Measurements from ENCODE around the gene NAIF1.
"Not testable (repeated sequence)": the region's sequence is repeated elsewhere in the genome, so short reads cannot be mapped to it uniquely, and the experiment has no call there.

Gene NAIF1

DNA sequence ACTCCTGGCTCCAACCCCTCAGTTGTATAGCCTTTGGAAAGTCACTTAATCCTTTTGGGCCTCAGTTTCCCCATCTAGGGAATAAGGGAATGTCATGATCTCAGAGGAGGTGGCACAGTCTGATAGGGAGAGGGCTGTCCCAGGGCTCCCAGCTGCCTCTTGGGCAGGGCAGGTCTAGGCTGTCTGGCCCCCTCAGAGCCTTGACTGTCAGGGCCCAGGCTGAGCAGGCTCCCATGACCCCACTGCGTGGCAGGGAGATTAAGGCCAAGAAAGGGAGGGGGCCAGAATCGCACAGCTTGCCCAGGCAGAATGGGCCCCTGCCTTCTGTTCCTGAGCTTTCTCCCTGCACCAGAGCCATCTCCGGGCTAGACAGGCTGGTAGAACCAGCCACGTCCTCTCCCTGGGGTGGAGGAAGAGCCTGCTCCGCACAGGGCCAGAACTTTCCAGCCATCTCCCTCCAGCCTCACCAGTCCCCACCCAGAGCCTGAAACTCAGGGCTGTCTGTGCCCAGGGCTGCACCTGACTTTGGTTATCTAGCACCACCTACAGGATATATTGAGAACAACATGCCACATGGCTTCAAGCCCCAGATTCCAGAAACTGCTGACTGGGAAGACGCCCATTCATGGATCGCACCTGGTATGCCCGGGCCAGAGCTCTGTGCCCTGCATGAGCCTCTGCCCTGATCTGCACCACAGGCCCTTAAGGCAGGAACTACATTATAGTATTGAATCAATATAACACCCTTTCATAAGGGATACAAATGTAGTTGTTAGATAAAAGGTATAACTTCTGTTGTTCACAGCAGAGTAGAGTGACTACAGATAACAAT is 32.1 kb downstream of the NAIF1 start:
- Histone ChIP-seq H3K27me3 (ENCODE audit: insufficient read depth, low read length) (no peaks in the 10 kb centered on the region), H3K4me3 (ENCODE audit: low read length) (no peak overlapping the region), H3K9me3 (ENCODE audit: low read length) (no peaks in the 10 kb centered on the region), H3K36me3 (ENCODE audit: insufficient read depth, low read length) (no peaks in the 10 kb centered on the region), H3K4me1 (ENCODE audit: insufficient read depth, low read length) (no peaks in the 10 kb centered on the region), H2AFZ (ENCODE audit: low read depth, low read length) (no peak overlapping the region)

- no peak overlapping the region for H3K4me3 ChIP-seq (ENCODE audit: low read length)
- H2AFZ ChIP-seq (ENCODE audit: low read depth, low read length): no peak overlapping the region
- H3K36me3 ChIP-seq (ENCODE audit: insufficient read depth, low read length): no peaks in the 10 kb centered on the region
- H3K9me3 ChIP-seq (ENCODE audit: low read length): no peaks in the 10 kb centered on the region
- no peaks in the 10 kb centered on the region for H3K4me1 ChIP-seq (ENCODE audit: insufficient read depth, low read length)
- no peaks in the 10 kb centered on the region for H3K27me3 ChIP-seq (ENCODE audit: insufficient read depth, low read length)
Observed at GRCh38 chr9:128033609-128034008, 33.5 kb downstream of the NAIF1 start.

DNA sequence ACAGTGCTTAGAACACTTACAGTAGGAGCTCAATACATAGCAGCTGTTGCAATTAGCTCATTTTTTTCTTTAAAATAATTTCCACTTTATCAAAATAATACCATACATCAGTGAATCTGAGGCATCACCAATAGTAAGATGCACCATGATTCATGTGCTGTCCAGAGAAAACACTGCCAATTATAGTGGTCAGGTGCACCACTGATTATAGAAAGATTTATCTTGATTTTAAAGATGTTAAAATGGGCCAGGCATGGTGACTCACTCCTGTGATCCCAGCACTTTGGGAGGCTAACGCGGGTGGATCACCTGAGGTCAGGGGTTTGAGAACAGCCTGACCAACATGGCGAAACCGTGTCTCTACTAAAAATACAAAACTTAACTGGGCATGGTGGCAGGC is 39.4 kb downstream of the NAIF1 start:
- no peak overlapping the region for H2AFZ ChIP-seq (ENCODE audit: low read depth, low read length)
- H3K36me3 ChIP-seq (ENCODE audit: insufficient read depth, low read length): no peaks in the 10 kb centered on the region
- no peaks in the 10 kb centered on the region for H3K9me3 ChIP-seq (ENCODE audit: low read length)
- peaks cover 2% of the 10 kb centered on the region for H3K27me3 ChIP-seq (ENCODE audit: insufficient read depth, low read length)
- H3K4me3 ChIP-seq (ENCODE audit: low read length): no peak overlapping the region
- H3K4me1 ChIP-seq (ENCODE audit: insufficient read depth, low read length): no peaks in the 10 kb centered on the region

- no peaks in the 10 kb centered on the region for H3K36me3 ChIP-seq (ENCODE audit: insufficient read depth, low read length)
- H3K27me3 ChIP-seq (ENCODE audit: insufficient read depth, low read length): peaks cover 7% of the 10 kb centered on the region
- H2AFZ ChIP-seq (ENCODE audit: low read depth, low read length): no peak overlapping the region
- H3K9me3 ChIP-seq (ENCODE audit: low read length): no peaks in the 10 kb centered on the region
- no peaks in the 10 kb centered on the region for H3K4me1 ChIP-seq (ENCODE audit: insufficient read depth, low read length)
- no peak overlapping the region for H3K4me3 ChIP-seq (ENCODE audit: low read length)
Observed at GRCh38 chr9:128026773-128027541, 40.2 kb downstream of the NAIF1 start.

- Histone ChIP-seq H2AFZ (ENCODE audit: low read depth, low read length) (no peak overlapping the region), H3K4me1 (ENCODE audit: insufficient read depth, low read length) (no peaks in the 10 kb centered on the region), H3K36me3 (ENCODE audit: insufficient read depth, low read length) (no peaks in the 10 kb centered on the region), H3K4me3 (ENCODE audit: low read length) (no peak overlapping the region), H3K9me3 (ENCODE audit: low read length) (no peaks in the 10 kb centered on the region), H3K27me3 (ENCODE audit: insufficient read depth, low read length) (peaks cover 7% of the 10 kb centered on the region)
Observed at GRCh38 chr9:128026255-128026772, 40.8 kb downstream of the NAIF1 start.

DNA sequence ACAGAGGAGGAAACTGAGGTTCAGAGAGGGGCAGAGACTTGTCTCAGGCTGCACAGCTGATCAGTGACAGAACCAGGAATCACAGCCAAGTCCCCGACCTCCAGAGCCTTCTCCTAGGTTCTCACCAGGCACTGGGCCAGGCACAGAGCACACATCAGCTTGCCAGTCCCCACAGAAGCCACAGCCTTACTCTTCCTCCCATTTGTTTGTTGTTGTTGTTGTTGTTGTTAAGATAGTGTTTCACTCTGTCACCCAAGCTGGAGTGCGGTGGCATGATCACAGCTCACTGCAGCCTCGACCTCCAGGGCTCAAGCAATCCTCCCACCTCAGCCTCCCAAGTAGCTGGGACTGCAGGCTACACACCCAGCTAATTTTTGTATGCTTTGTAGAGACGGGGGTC is 41.4 kb downstream of the NAIF1 start:
- Histone ChIP-seq H3K4me3 (ENCODE audit: low read length) (no peak overlapping the region), H3K4me1 (ENCODE audit: insufficient read depth, low read length) (no peaks in the 10 kb centered on the region), H2AFZ (ENCODE audit: low read depth, low read length) (no peak overlapping the region), H3K36me3 (ENCODE audit: insufficient read depth, low read length) (no peaks in the 10 kb centered on the region), H3K27me3 (ENCODE audit: insufficient read depth, low read length) (peaks cover 7% of the 10 kb centered on the region), H3K9me3 (ENCODE audit: low read length) (no peaks in the 10 kb centered on the region)

DNA sequence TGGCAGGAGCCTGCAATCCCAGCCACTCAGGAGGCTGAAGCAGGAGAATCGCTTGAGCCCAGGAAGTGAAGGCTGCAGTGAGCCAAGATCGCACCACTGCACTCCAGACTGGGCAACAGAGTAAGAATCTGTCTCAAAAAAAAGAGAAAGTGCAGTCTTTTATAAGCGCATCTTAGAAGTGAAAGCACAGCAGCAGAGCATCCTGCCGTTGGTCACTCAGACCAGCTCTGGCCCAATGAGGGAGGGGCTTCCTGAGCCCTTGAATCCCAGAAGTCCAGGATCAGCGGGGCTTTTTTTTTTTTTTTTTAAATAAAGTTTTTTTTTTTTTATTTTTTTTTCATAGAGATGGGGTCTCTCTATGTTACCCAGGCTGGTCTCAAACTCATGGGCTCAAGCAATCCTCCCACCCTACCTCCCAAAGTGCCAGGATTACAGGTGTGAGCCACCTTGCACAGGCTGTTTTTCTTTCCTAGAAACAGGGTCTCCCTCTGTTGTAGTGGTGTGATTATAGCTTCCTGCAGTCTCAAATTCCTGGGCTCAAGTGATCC is 42.3 kb downstream of the NAIF1 start:
- Histone ChIP-seq H3K27me3 (ENCODE audit: insufficient read depth, low read length) (peaks cover 7% of the 10 kb centered on the region), H3K9me3 (ENCODE audit: low read length) (no peaks in the 10 kb centered on the region), H2AFZ (ENCODE audit: low read depth, low read length) (no peak overlapping the region), H3K36me3 (ENCODE audit: insufficient read depth, low read length) (no peaks in the 10 kb centered on the region), H3K4me1 (ENCODE audit: insufficient read depth, low read length) (no peaks in the 10 kb centered on the region), H3K4me3 (ENCODE audit: low read length) (no peak overlapping the region)

- H3K36me3 ChIP-seq (ENCODE audit: insufficient read depth, low read length); H3K4me1 ChIP-seq (ENCODE audit: insufficient read depth, low read length); H3K9me3 ChIP-seq (ENCODE audit: low read length); H2AFZ ChIP-seq (ENCODE audit: low read depth, low read length); H3K27me3 ChIP-seq (ENCODE audit: insufficient read depth, low read length); H3K4me3 ChIP-seq (ENCODE audit: low read length): not testable (repeated sequence)
Observed at GRCh38 chr9:128023671-128024070, 43.4 kb downstream of the NAIF1 start.

DNA sequence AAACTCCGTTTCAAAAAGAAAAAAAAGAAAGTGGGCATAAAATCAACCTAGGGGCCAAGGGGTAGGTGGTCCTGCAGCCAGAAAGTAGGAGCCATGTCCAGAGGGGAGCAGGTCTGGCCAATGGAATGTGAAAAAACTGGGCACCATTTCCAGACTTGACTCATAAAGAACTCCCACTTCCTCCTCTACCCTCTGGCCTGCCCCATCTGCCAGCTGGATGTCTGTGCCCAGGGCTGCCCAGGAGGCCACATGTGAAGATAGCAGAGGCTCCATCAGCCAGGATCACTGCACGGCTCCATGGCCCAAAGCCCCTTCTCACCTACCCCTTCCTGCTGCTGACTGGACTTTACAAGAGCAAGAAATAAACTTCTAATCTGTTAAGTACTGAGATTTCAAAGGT is 44.2 kb downstream of the NAIF1 start:
- H3K4me1 ChIP-seq (ENCODE audit: insufficient read depth, low read length): no peaks in the 10 kb centered on the region
- H3K27me3 ChIP-seq (ENCODE audit: insufficient read depth, low read length): peaks cover 7% of the 10 kb centered on the region
- H2AFZ ChIP-seq (ENCODE audit: low read depth, low read length): no peak overlapping the region
- H3K4me3 ChIP-seq (ENCODE audit: low read length): no peak overlapping the region
- no peaks in the 10 kb centered on the region for H3K36me3 ChIP-seq (ENCODE audit: insufficient read depth, low read length)
- H3K9me3 ChIP-seq (ENCODE audit: low read length): no peaks in the 10 kb centered on the region

DNA sequence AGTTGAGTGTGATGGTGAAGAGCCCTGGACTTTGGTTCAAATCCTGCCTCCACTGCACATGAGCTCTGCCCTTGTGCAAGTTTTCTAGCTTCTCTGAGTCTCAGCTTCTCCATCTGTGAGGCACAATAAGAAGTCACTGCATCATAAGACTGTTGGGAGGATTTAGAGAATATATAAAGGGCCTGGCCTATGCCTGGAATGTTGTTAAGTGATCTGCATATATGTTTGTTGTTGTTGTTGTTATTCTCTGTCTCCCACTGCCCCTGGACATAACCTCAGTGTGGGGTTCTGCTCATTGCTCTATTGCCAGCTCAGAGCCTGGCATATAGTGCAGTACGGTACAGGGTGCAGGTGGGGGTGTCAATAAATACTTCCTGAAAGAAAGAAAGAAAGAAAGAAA is 46.0 kb downstream of the NAIF1 start:
- H3K4me3 ChIP-seq (ENCODE audit: low read length): no peak overlapping the region
- H2AFZ ChIP-seq (ENCODE audit: low read depth, low read length): no peak overlapping the region
- no peaks in the 10 kb centered on the region for H3K9me3 ChIP-seq (ENCODE audit: low read length)
- peaks cover 10% of the 10 kb centered on the region for H3K27me3 ChIP-seq (ENCODE audit: insufficient read depth, low read length)
- H3K36me3 ChIP-seq (ENCODE audit: insufficient read depth, low read length): no peaks in the 10 kb centered on the region
- no peaks in the 10 kb centered on the region for H3K4me1 ChIP-seq (ENCODE audit: insufficient read depth, low read length)

- Histone ChIP-seq H3K27me3 (ENCODE audit: insufficient read depth, low read length) (peaks cover 12% of the 10 kb centered on the region), H2AFZ (ENCODE audit: low read depth, low read length) (no peak overlapping the region), H3K9me3 (ENCODE audit: low read length) (no peaks in the 10 kb centered on the region), H3K4me3 (ENCODE audit: low read length) (no peak overlapping the region), H3K36me3 (ENCODE audit: insufficient read depth, low read length) (no peaks in the 10 kb centered on the region), H3K4me1 (ENCODE audit: insufficient read depth, low read length) (no peaks in the 10 kb centered on the region)
Observed at GRCh38 chr9:128020692-128021091, 46.4 kb downstream of the NAIF1 start.

GRCh38 chr9:128015696-128016095 is 51.4 kb downstream of the NAIF1 start:
- H3K27me3 ChIP-seq (ENCODE audit: insufficient read depth, low read length): peaks cover 5% of the 10 kb centered on the region
- H3K9me3 ChIP-seq (ENCODE audit: low read length): no peaks in the 10 kb centered on the region
- no peak overlapping the region for H3K4me3 ChIP-seq (ENCODE audit: low read length)
- H3K36me3 ChIP-seq (ENCODE audit: insufficient read depth, low read length): no peaks in the 10 kb centered on the region
- no peak overlapping the region for H2AFZ ChIP-seq (ENCODE audit: low read depth, low read length)
- no peaks in the 10 kb centered on the region for H3K4me1 ChIP-seq (ENCODE audit: insufficient read depth, low read length)

All from neuron (in vitro differentiated cells).